ENCODE measurements around the gene CTRL. TPM values are rescaled to one million over a fixed set of nuclear protein-coding genes. Genes with fewer than 3 reads are reported as not detected.

The CTRL gene
- total RNA-seq, 6 experiments from 2014 or later = 0.25 to 0.63 (median 0.43) TPM

GRCh38 chr16:67957622-67958021 lies 26.0 kb upstream of the CTRL start:
- TF ChIP-seq CTCF (IDR thresholded peaks at IDR 0.05) = no peak
- Mint-ChIP-seq H3K9me3 (no peaks in the 10 kb centered on the region), H3K4me3 (no peak overlapping the region), H3K27me3 (ENCODE audit: insufficient read depth) (no peaks in the 10 kb centered on the region), H3K36me3 (ENCODE audit: low read depth) (peaks cover 37% of the 10 kb centered on the region), H3K27ac (no peak overlapping the region), H3K4me1 (ENCODE audit: low read depth) (peaks cover 37% of the 10 kb centered on the region)
- no peak for DNase-seq

- Mint-ChIP-seq H3K4me3 (no peak overlapping the region), H3K9me3 (no peaks in the 10 kb centered on the region), H3K27me3 (ENCODE audit: insufficient read depth) (no peaks in the 10 kb centered on the region; the same call in 1 of the 2 replicates), H3K36me3 (ENCODE audit: low read depth) (peaks cover 27% of the 10 kb centered on the region), H3K4me1 (ENCODE audit: low read depth) (peaks cover 10% of the 10 kb centered on the region), H3K27ac (no peak overlapping the region)
- no peak for DNase-seq
- TF ChIP-seq CTCF (IDR thresholded peaks at IDR 0.05) = no peak
Observed at GRCh38 chr16:67954421-67955196, 22.9 kb upstream of the CTRL start.

- no peaks in the 10 kb centered on the region for H3K9me3 Mint-ChIP-seq
- no peaks in the 10 kb centered on the region; the same call in 1 of the 2 replicates for H3K27me3 Mint-ChIP-seq (ENCODE audit: insufficient read depth)
- no peak for TF ChIP-seq CTCF (IDR thresholded peaks at IDR 0.05)
- H3K36me3 Mint-ChIP-seq (ENCODE audit: low read depth) = peaks cover 27% of the 10 kb centered on the region
- no peak overlapping the region for H3K27ac Mint-ChIP-seq
- H3K4me1 Mint-ChIP-seq (ENCODE audit: low read depth) = peaks cover 2% of the 10 kb centered on the region
- no peak overlapping the region for H3K4me3 Mint-ChIP-seq
- DNase-seq = no peak
Observed at GRCh38 chr16:67953641-67954375, 22.1 kb upstream of the CTRL start.

GRCh38 chr16:67951485-67951884 lies 19.8 kb upstream of the CTRL start:
- Mint-ChIP-seq H3K27me3 (ENCODE audit: insufficient read depth) (no peaks in the 10 kb centered on the region; the same call in 1 of the 2 replicates), H3K4me1 (ENCODE audit: low read depth) (no peaks in the 10 kb centered on the region)

GRCh38 chr16:67950335-67950843 lies 18.7 kb upstream of the CTRL start:
- Mint-ChIP-seq H3K9me3 (no peaks in the 10 kb centered on the region), H3K36me3 (ENCODE audit: low read depth) (peaks cover 25% of the 10 kb centered on the region), H3K27ac (no peak overlapping the region), H3K27me3 (ENCODE audit: insufficient read depth) (no peaks in the 10 kb centered on the region; the same call in 1 of the 2 replicates), H3K4me1 (ENCODE audit: low read depth) (no peaks in the 10 kb centered on the region), H3K4me3 (no peak overlapping the region)
- no peak for DNase-seq
- no peak for TF ChIP-seq CTCF (IDR thresholded peaks at IDR 0.05)

More at GRCh38 chr16:67951485-67951884, 19.8 kb upstream of the CTRL start:
- no peaks in the 10 kb centered on the region for H3K9me3 Mint-ChIP-seq
- peaks cover 25% of the 10 kb centered on the region for H3K36me3 Mint-ChIP-seq (ENCODE audit: low read depth)
- DNase-seq = no peak
- H3K27ac Mint-ChIP-seq = no peak overlapping the region
- TF ChIP-seq CTCF (IDR thresholded peaks at IDR 0.05) = no peak
- no peak overlapping the region for H3K4me3 Mint-ChIP-seq

All from HFFc6 (cell line).